ENCODE results near the gene CCL8. TPM values are rescaled to one million over a fixed set of nuclear protein-coding genes. Genes with fewer than 3 reads are reported as not detected.

CCL8 gene
- polyA plus RNA-seq, 1 experiment, result 0.06 TPM

DNA sequence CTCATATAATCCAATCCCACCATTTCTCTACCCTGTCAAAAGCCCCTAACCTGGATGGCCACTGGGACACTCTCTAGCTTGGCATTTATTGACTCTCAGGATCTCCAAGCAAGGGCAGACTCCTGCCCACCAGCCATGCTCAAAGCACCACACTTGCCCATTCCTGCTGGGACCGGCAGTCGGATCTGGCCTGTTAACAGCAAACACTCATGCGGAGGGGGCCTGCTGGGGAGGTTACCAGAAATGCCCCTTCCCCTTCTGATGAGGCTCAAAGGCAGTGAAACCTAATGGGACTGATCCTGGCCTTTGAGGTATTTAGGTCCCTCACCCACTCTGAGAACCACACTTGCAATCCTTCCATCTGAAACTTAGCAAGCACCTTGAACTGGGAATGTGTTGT, 50.3 kb downstream of the CCL8 start:
- ChIA-PET CTCF (interaction anchor here (1.0 to 5.8 kb wide), 3 partner anchors 8 to 169 kb away, joined by 3 to 34 read pairs (median 31); no protein-coding TSS in a partner anchor), POLR2A (no interaction called here)
- H3K4me3 ChIP-seq (ENCODE audit: low read depth, low read length), result no peak overlapping the region
- TF ChIP-seq, protein P1, sequence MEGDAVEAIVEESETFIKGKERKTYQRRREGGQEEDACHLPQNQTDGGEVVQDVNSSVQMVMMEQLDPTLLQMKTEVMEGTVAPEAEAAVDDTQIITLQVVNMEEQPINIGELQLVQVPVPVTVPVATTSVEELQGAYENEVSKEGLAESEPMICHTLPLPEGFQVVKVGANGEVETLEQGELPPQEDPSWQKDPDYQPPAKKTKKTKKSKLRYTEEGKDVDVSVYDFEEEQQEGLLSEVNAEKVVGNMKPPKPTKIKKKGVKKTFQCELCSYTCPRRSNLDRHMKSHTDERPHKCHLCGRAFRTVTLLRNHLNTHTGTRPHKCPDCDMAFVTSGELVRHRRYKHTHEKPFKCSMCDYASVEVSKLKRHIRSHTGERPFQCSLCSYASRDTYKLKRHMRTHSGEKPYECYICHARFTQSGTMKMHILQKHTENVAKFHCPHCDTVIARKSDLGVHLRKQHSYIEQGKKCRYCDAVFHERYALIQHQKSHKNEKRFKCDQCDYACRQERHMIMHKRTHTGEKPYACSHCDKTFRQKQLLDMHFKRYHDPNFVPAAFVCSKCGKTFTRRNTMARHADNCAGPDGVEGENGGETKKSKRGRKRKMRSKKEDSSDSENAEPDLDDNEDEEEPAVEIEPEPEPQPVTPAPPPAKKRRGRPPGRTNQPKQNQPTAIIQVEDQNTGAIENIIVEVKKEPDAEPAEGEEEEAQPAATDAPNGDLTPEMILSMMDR (IDR thresholded peaks at IDR 0.05; ENCODE audit: low read depth, low read length), result no peak
- H3K27ac ChIP-seq (ENCODE audit: low read depth, low read length), result no peak overlapping the region
- no peak for DNase-seq (ENCODE audit: low read depth, low spot score)
- peaks cover 6% of the 10 kb centered on the region for H3K27me3 ChIP-seq (ENCODE audit: control insufficient read depth, insufficient read depth, low read length)
- H3K9me3 ChIP-seq (ENCODE audit: control insufficient read depth, insufficient read depth, low read length), result no peaks in the 10 kb centered on the region

GRCh38 chr17:34370376-34370996, 51.3 kb downstream of the CCL8 start:
- TF ChIP-seq, protein P1 (IDR thresholded peaks at IDR 0.05; ENCODE audit: low read depth, low read length), result no peak
- Histone ChIP-seq H3K4me3 (ENCODE audit: low read depth, low read length) (no peak overlapping the region), H3K27me3 (ENCODE audit: control insufficient read depth, insufficient read depth, low read length) (peaks cover 8% of the 10 kb centered on the region), H3K9me3 (ENCODE audit: control insufficient read depth, insufficient read depth, low read length) (no peaks in the 10 kb centered on the region), H3K27ac (ENCODE audit: low read depth, low read length) (no peak overlapping the region)
- DNase-seq (ENCODE audit: low read depth, low spot score), result no peak
- POLR2A ChIA-PET, result no interaction called here
- CTCF ChIA-PET, result interaction anchor here (4.7 to 5.8 kb wide), 2 partner anchors 9 to 170 kb away, joined by 31 to 34 read pairs; no protein-coding TSS in a partner anchor

DNA sequence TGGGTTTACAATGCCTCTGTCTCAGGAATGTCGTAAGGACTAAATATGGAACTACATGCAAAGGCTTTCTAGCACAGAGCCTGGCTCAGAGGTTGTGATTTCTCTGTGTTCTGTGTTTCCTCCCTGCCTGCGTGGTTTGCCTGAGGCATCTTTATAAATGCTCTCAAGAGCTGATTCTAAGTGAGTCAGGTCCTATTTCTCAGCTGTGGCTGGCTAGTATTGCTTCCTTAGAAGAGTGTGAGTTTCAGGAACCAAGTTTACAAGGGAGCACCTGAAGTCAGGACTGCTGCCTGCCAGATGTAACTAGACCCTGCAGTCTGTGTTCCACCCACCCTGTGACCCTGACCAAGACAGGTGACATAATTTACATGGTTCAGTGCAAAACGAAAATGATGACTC, 51.8 kb downstream of the CCL8 start:
- DNase-seq (ENCODE audit: low read depth, low spot score), result no peak
- Histone ChIP-seq H3K27ac (ENCODE audit: low read depth, low read length) (no peak overlapping the region), H3K27me3 (ENCODE audit: control insufficient read depth, insufficient read depth, low read length) (peaks cover 8% of the 10 kb centered on the region), H3K4me3 (ENCODE audit: low read depth, low read length) (no peak overlapping the region), H3K9me3 (ENCODE audit: control insufficient read depth, insufficient read depth, low read length) (no peaks in the 10 kb centered on the region)
- ChIA-PET CTCF (interaction anchor here (4.7 to 5.8 kb wide), 2 partner anchors 10 to 171 kb away, joined by 31 to 34 read pairs; no protein-coding TSS in a partner anchor), POLR2A (no interaction called here)
- TF ChIP-seq, protein P1 (IDR thresholded peaks at IDR 0.05; ENCODE audit: low read depth, low read length), result no peak

Other genes with a start within 250 kb of the CCL8 start
- gene CCL2, start 64.2 kb upstream of the CCL8 start, polyA plus RNA-seq (2011; rRNA removed), result 119 and 176 TPM in 2 replicates
- 0.50 and 0.62 TPM in 2 replicates for gene CCL7, start 49.2 kb upstream of the CCL8 start, polyA plus RNA-seq (2011; rRNA removed)
- 0.73 and 0.89 TPM in 2 replicates for gene CCL11, start 33.7 kb upstream of the CCL8 start, polyA plus RNA-seq (2011; rRNA removed)
- 0.16 TPM in 1 of 2 replicates, not detected in the other for gene CCL13, start 37.0 kb downstream of the CCL8 start, polyA plus RNA-seq (2011; rRNA removed)
- gene CCL1, start 43.8 kb downstream of the CCL8 start, polyA plus RNA-seq (2011; rRNA removed), result not detected in 2 replicates